K562 (cell line): ENCODE data around the gene B9D2.

ENCODE experiments used
- ARNT ChIP-seq, 2 experiments: fragments of 450-650 bp; IDR thresholded peaks; 2 replicates each; pipeline ENCODE4 v1.6.1; 2016; ENCODE audit warnings: mild to moderate bottlenecking in 1 of 2
- ATF1 ChIP-seq, 2 experiments: fragments of 450-650 bp in 1 of 2; IDR thresholded peaks; 2 replicates each; pipeline ENCODE4 v1.6.1; 2016; ENCODE audit warnings: missing compliant biosample characterization in 1 of 2, missing genetic modification characterization in 1 of 2
- CTCF ChIP-seq, 3 experiments: IDR thresholded peaks in 2 of 3; conservative IDR thresholded peaks in 1 of 3; 2 replicates each; pipeline ENCODE4 v1.5.1; 2011 to 2012; ENCODE audit warnings: low read length in 3 of 3, mild to moderate bottlenecking in 3 of 3, control low read depth in 2 of 3, improper control_type of control experiment in 1 of 3, inconsistent platforms in 1 of 3, low read depth in 1 of 3, mixed read lengths in 1 of 3, moderate library complexity in 1 of 3; ENCODE audit not compliant: insufficient read depth in 2 of 3
- NFE2L1 ChIP-seq: fragments of 450-650 bp; IDR thresholded peaks from 2 replicates; pipeline ENCODE4 v1.6.1; 2016; ENCODE audit warnings: missing genetic modification characterization, low read depth, mild to moderate bottlenecking, missing compliant biosample characterization, moderate library complexity, borderline replicate concordance
- NR1H2 ChIP-seq: sonication (generic); formaldehyde crosslinking; IDR thresholded peaks from 2 replicates; pipeline ENCODE4 v1.4.0; 2020; ENCODE audit warnings: mild to moderate bottlenecking, missing genetic modification reagents
- PATZ1 ChIP-seq: fragments of 250-450 bp; sonication (Bioruptor Pico); IDR thresholded peaks from 2 replicates; pipeline ENCODE4 v1.5.0; 2020; ENCODE audit warnings: mild to moderate bottlenecking, borderline replicate concordance
- PHTF2 ChIP-seq: fragments of 250-450 bp; sonication (Bioruptor Pico); IDR thresholded peaks from 2 replicates; pipeline ENCODE4 v1.5.0; 2021; ENCODE audit warnings: mild to moderate bottlenecking
- POLR2A ChIP-seq: fragments of 450-650 bp; conservative IDR thresholded peaks from 2 replicates; pipeline ENCODE4 v1.6.1; 2016
- RBFOX2 ChIP-seq: fragments of 200-400 bp; formaldehyde crosslinking; IDR thresholded peaks from 2 replicates; pipeline ENCODE4 v1.6.1; 2017; ENCODE audit warnings: low read depth, mild to moderate bottlenecking, low read length, moderate library complexity
- TAF1 ChIP-seq: IDR thresholded peaks from 2 replicates; pipeline ENCODE4 v1.6.1; 2011; ENCODE audit warnings: mild to moderate bottlenecking, low read length, moderate library complexity; ENCODE audit not compliant: insufficient read depth, control insufficient read depth, severe bottlenecking; ENCODE audit errors: extremely low read depth
- ZBTB26 ChIP-seq: fragments of 450-650 bp; formaldehyde crosslinking; IDR thresholded peaks from 2 replicates; pipeline ENCODE4 v1.4.0; 2022; ENCODE audit warnings: missing genetic modification characterization
- ZFP91 ChIP-seq: sonication (generic); formaldehyde crosslinking; IDR thresholded peaks from 2 replicates; pipeline ENCODE4 v1.8.0; 2022; ENCODE audit warnings: mild to moderate bottlenecking, missing genetic modification reagents
- ZNF274 ChIP-seq: IDR thresholded peaks from 2 replicates; pipeline ENCODE4 v1.6.1; 2011; ENCODE audit warnings: low read depth, mild to moderate bottlenecking, low read length, moderate library complexity, borderline replicate concordance

GRCh38 chr19:41409288-41409687 is 45.3 kb upstream of the B9D2 start:
- TF ChIP-seq NFE2L1 (tag), result no peak
- TF ChIP-seq ZNF274, result no peak
- TF ChIP-seq ZFP91 (CRISPR knock-in tag), result no peak
- TF ChIP-seq TAF1, result no peak
- no peak for TF ChIP-seq CTCF (IDR thresholded peaks at IDR 0.05 in 2 of 3, conservative IDR thresholded peaks at IDR 0.05 in 1 of 3; ENCODE audit: insufficient read depth in 2 of 3, low read depth in 1 of 3, low read length in 3 of 3)
- no peak for TF ChIP-seq POLR2A
- no peak for TF ChIP-seq RBFOX2
- TF ChIP-seq NR1H2 (CRISPR knock-in tag), result no peak
- no peak for TF ChIP-seq ARNT (IDR thresholded peaks at IDR 0.05)
- no peak for TF ChIP-seq ATF1 (CRISPR knock-in tag; IDR thresholded peaks at IDR 0.05)
- no peak for TF ChIP-seq ATF1 (tag; IDR thresholded peaks at IDR 0.05)
- no peak for TF ChIP-seq PHTF2 (CRISPR knock-in tag)
- no peak for TF ChIP-seq PATZ1 (CRISPR knock-in tag)
- TF ChIP-seq ZBTB26 (CRISPR knock-in tag), result no peak
